CD4-positive, alpha-beta T cell treated with Interleukin-4 for 4 hours (primary cell): ENCODE measurements around the gene C1orf232.

Experiments used
- DNase-seq: peaks from one replicate; pipeline ENCODE4 v3.0.0-alpha.2; 2020

C1orf232 gene

DNA sequence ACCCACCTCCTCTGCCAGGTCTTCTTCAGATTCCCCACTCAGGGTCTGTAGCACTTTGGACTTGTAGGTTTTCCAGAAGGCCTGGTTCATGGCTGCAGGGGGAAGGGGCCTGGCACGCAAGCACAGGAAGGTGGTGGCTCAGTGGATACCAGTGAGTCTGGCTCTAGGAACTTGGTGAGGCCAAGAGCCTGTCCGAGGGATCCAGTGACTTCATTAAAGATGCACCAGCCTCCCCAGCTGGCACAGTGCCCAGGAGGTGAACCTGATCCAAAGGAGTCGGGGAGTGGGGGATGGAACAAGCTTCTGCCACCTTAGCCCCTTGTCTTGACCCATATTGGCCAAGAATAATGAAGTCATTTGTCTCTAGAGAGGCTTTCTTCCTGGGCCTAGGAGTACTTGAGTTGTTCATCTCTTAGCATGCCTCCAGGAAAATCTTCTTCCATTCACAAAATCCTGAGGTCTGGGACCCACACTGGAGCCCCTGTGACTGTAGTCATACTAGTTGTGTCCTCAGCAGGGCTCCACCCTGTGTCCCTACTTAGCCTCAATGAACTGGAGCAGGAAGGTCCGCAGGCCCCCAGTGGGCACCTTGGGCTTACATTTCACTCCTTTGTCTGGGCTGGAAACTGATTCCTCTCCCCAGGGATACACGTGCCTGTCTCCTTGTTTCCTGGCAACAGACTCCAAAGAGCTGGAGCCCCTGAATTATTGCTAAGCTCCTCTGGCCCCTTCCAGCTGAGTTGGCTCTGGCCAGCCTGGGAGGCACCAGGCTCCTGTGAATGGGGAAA is at the start of gene C1orf232:
TSS of gene C1orf232 (minus strand) at position 554 of the 788 bp plus-strand sequence. CDS start at position 90, 464 bp downstream.
- DNase-seq = no peak

- DNase-seq = no peak
Observed at GRCh38 chr1:26215246-26215645, 46.5 kb upstream of the C1orf232 start.

GRCh38 chr1:26213335-26213905 is 44.7 kb upstream of the C1orf232 start:
- DNase-seq = no peak

DNA sequence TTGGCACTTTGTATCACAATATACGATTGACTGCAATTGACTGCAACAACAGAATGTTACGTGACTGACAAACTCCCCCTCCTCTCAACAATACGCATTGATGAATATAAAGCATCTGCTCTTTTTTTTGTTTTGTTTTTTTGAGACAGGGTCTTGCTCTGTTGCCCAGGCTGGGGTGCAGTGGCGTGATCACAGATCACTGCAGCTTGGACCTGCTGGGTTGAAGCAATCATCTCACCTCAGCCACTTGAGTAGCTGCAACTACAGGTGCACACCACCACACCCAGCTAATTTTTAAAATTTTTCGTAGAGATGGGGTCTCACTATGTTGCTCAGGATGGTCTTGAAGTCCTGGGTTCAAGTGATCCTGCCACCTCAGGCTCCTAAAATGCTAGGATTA is 44.0 kb upstream of the C1orf232 start:
- no peak for DNase-seq

DNA sequence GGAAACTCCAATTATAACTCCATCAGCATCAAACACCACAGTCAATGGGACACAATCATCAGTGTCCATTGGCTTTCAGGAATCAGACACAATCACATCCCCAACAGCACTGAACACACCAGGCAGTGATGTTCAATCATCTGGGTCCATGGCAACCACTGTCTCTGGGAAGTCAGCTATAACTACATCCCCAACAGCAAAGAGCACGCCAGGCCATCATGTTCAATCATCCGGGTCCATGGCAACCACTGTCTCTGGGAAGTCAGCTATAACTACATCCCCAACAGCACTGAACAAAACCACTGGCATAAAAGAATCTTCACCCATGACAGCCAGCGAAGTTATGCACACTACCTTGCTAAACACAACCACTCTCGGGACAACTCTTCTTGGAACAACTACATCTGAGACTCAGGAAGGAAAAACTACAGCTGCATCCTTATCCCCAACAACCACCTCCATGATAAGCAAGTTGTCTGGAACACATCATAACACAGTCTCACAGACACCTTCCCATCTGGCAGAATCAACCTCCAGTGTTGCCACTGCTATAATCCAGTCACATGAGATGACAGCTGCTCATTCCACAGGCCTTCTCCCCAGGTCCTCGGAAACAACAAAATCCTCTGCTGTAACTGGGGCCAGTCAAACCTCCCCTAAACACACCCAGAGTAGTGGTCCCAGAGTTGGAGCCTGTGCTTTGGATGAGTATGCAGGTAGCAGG is 41.5 kb upstream of the C1orf232 start:
- DNase-seq = no peak

DNA sequence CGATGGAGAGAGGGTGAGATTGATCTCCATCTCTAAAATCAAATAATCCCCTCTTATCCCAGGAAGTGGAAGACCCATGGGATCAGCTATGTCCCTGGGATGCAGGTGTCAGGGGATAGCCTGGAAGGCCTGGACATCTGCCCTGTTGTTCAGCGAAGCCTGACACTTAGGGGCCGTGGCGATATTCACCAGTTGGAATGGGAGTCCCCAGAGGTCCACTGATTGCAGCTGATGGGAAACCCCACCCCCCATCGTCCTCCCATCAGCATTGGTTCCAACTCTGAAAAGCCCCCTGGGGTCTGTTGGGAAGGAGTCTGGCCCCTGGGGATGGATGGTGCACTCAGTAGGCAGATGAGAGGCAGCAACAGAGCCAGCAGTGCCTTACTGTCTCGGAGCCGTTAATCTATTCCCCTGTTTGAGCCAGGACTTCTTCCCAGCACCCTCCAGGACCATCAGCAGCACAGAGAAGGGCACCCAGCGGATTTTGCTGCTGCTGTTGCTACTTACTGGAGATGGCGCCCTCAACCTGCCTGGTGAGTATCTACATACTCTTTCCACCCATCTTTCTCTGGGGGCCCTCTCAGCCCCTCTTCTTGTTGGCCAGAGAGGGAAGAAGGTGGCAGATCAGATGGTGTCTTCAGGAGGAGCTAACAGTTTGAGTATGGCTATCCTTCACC is 35.0 kb upstream of the C1orf232 start:
- DNase-seq = no peak

GRCh38 chr1:26200413-26200812 is 31.6 kb upstream of the C1orf232 start:
- DNase-seq = no peak

DNA sequence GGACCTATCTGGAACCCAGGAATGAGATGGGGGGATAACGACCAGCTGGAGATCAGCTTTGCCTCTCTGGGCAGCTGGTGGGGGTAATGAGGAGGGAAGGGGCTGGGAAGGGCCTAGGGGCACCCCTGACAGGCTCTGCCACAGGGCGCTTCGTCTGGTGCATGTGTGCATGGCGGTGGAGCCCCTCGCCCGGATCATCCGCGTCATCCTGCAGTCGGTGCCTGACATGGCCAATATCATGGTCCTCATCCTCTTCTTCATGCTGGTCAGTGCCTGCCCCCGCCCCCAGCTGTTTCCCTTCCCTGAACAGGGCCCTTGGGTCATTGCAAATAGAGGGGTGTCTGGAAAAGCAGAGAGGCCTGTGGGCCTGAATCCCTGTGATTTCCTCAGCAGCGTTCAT is 29.1 kb upstream of the C1orf232 start:
- DNase-seq = no peak

GRCh38 chr1:26197301-26197700 is 28.5 kb upstream of the C1orf232 start:
- no peak for DNase-seq

GRCh38 chr1:26195805-26196204 is 27.0 kb upstream of the C1orf232 start:
- DNase-seq = no peak

- DNase-seq = no peak
Observed at GRCh38 chr1:26191739-26192138, 23.0 kb upstream of the C1orf232 start.

- DNase-seq = no peak
Observed at GRCh38 chr1:26190373-26190987, 21.7 kb upstream of the C1orf232 start, which contains the start of gene CATSPER4. Gene CATSPER4 (plus strand): TSS chr1:26190602. CDS start chr1:26190628, 26 bp downstream.

GRCh38 chr1:26189751-26190275 is 21.1 kb upstream of the C1orf232 start:
- DNase-seq = no peak

- DNase-seq = no peak
Observed at GRCh38 chr1:26189331-26189730, 20.6 kb upstream of the C1orf232 start.

DNA sequence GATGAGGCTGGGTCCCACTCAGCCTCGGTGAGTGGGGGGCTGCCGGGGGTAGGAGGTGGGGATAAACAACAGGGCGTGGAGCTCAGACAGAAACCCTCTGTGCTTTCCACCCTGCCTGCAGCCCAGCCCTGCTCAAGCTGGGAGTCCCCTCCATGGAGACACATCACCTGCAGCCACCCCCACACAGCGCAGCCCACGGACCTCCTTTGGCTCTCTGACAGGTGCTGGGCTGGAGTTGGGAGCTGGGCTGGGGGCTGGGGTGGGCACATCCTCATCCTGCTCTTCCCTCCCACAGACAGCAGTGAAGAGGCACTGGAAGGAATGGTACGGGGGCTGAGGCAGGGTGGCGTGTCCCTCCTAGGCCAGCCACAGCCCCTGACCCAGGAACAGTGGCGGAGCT is 19.7 kb upstream of the C1orf232 start:
- DNase-seq = no peak

- DNase-seq = no peak
Observed at GRCh38 chr1:26187882-26188281, 19.1 kb upstream of the C1orf232 start.

- no peak for DNase-seq
Observed at GRCh38 chr1:26184883-26185282, 16.1 kb upstream of the C1orf232 start.

DNA sequence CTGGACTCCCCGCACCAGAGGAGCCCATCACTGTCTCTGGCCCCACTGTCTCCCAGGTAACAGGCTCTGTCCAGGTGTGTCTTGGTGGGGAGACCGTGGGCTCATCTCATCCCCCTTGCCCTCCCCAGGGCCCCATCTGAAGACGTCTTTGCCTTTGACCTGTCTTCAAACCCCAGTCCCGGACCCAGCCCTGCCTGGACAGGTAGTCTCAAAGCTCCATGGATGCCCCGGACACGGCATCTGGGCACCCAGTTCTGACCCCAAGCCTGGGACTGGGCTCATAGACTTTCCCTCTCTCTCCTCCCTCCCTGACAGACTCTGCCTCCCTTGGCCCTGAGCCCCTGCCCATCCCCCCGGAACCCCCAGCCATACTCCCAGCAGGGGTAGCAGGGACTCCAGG is 15.3 kb upstream of the C1orf232 start:
- DNase-seq = no peak

DNA sequence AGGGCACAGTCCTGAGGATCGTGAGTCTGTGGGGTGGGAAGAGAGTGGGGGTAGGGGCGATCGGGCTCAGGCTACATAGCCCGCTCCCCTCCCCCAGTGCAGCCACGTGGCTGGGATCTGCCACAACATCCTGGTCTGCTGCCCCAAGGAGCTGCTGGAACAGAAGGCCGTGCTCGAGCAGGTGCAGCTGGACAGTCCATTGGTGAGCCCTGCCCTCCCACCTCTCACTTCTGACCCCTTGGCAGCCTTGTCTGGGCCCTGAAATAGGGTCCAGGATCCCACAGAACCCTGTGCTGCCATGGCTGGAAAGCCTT is 13.6 kb upstream of the C1orf232 start:
- DNase-seq = no peak

DNA sequence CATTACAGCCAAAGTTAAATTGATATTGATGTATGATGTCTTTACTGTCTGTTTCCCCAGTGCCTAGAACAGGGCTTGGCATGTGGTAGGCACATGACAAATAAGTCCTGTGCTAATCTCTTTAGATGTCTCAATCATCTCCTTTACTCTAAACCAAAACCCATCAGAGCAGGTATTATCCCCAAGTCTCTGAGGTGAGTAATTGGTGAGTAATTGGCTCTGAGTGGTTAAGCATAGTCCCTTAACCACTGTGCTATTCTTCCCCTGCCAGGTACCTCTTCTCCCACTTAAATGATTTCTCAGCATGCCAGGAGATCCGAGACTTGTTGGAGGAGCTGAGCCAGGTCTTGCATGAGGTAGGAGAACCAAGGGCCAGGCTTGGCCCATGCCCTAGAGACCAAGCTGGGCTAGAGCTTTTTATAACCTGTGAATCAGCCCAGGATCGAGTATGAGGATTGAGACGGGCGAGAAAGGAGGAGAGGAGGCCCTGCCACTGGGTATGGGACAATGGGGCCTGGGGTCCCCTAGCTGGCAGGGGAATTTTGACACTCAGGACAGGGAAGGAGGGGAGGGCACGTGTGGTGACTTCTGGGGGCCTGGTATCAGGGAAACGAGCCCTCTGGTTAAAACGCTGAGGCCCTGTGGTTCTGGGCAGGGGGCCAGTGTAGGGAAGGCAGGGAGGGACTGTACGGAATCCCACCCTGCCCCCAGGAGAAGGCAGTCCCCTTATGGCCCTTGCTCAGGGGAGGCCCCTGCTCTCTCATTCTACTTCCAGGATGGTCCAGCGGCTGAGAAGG is 13.0 kb upstream of the C1orf232 start:
- DNase-seq = no peak

DNA sequence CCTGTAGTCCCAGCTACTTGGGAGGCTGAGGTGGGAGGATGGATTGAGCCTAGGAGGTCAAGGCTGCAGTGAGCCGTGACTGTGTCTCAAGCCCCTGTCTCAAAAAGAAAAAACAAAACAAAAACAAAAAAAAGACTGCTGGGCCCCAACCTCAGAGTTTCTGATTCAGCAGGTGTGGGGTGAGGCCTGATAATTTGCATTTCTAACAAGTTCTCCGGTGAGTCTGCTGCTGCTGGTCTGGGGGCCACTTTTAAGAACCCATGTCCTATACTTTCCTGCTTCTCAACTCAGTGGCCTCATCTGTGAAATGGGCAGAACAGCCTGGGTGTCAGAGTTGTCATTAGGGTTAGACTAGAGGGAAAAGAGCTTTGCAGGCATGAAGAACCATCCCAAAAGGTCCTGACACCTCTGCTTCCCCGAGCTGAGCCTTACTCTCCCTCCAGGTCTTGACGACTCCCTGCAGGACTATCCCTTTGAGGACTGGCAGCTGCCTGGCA is 11.3 kb upstream of the C1orf232 start:
- no peak for DNase-seq
